GM12892 (cell line): ENCODE results near the gene ANKRD35.
"Not testable (repeated sequence)": the region's sequence is repeated elsewhere in the genome, so short reads cannot be mapped to it uniquely, and the experiment has no call there.

Source experiments
- POLR2A ChIP-seq: IDR thresholded peaks from 2 replicates; pipeline ENCODE4 v1.6.1; 2011; ENCODE audit warnings: low read depth, low read length, control low read depth
- POLR2AphosphoS5 ChIP-seq: IDR thresholded peaks from 2 replicates; pipeline ENCODE4 v1.6.1; 2011; ENCODE audit warnings: low read depth, low read length, control low read depth
- TAF1 ChIP-seq: IDR thresholded peaks from 2 replicates; pipeline ENCODE4 v1.6.1; 2011; ENCODE audit warnings: low read depth, mild to moderate bottlenecking, control low read depth, low read length, borderline replicate concordance

DNA sequence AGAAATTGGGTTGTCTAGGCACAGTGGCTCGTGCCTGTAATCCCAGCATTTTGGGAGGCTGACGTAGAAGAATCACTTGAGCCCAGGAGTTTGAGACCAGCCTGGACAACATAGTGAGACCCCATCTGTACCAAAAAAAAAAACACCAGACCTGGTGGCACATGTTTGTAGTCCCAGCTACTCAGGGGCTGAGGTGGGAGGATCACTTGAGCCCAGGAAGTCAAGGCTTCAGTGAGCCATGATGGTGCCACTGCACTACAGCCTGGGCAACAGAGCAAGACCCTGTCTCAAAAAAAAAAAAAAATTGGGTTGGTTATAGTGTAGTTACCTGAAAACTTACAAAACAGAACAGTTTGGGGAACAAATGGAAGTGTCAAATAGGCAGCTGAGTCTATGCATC lies 54.9 kb downstream of the ANKRD35 start:
- not testable (repeated sequence) for TF ChIP-seq POLR2A, POLR2AphosphoS5, TAF1
